ENCODE results near the gene MGAM2.

Gene MGAM2

GRCh38 chr7:142158736-142159496, 47.4 kb downstream of the MGAM2 start:
- H3K4me3 ChIP-seq (ENCODE audit: low read length), result no peak overlapping the region
- H3K36me3 ChIP-seq (ENCODE audit: control insufficient read depth, insufficient read depth, low read length), result no peaks in the 10 kb centered on the region
- no peak overlapping the region for H3K9ac ChIP-seq (ENCODE audit: low read length)
- H3K27me3 ChIP-seq (ENCODE audit: control insufficient read depth, insufficient read depth, low read length), result no peaks in the 10 kb centered on the region
- H3K27ac ChIP-seq (ENCODE audit: low read depth, low read length), result no peak overlapping the region
- H3K4me1 ChIP-seq (ENCODE audit: control insufficient read depth, insufficient read depth, low read length), result no peaks in the 10 kb centered on the region

GRCh38 chr7:142161921-142162320, 50.4 kb downstream of the MGAM2 start:
- Histone ChIP-seq H3K4me1 (ENCODE audit: control insufficient read depth, insufficient read depth, low read length) (no peaks in the 10 kb centered on the region), H3K9ac (ENCODE audit: low read length) (no peak overlapping the region), H3K4me3 (ENCODE audit: low read length) (no peak overlapping the region), H3K27me3 (ENCODE audit: control insufficient read depth, insufficient read depth, low read length) (no peaks in the 10 kb centered on the region), H3K27ac (ENCODE audit: low read depth, low read length) (no peak overlapping the region), H3K36me3 (ENCODE audit: control insufficient read depth, insufficient read depth, low read length) (no peaks in the 10 kb centered on the region)

GRCh38 chr7:142168746-142169145, 57.2 kb downstream of the MGAM2 start:
- Histone ChIP-seq H3K27ac (ENCODE audit: low read depth, low read length) (no peak overlapping the region), H3K4me3 (ENCODE audit: low read length) (no peak overlapping the region), H3K9ac (ENCODE audit: low read length) (no peak overlapping the region), H3K27me3 (ENCODE audit: control insufficient read depth, insufficient read depth, low read length) (no peaks in the 10 kb centered on the region), H3K4me1 (ENCODE audit: control insufficient read depth, insufficient read depth, low read length) (no peaks in the 10 kb centered on the region), H3K36me3 (ENCODE audit: control insufficient read depth, insufficient read depth, low read length) (no peaks in the 10 kb centered on the region)

- Histone ChIP-seq H3K4me3 (ENCODE audit: low read length) (no peak overlapping the region), H3K27me3 (ENCODE audit: control insufficient read depth, insufficient read depth, low read length) (no peaks in the 10 kb centered on the region), H3K4me1 (ENCODE audit: control insufficient read depth, insufficient read depth, low read length) (no peaks in the 10 kb centered on the region), H3K27ac (ENCODE audit: low read depth, low read length) (no peak overlapping the region), H3K36me3 (ENCODE audit: control insufficient read depth, insufficient read depth, low read length) (no peaks in the 10 kb centered on the region), H3K9ac (ENCODE audit: low read length) (no peak overlapping the region)
These were observed 61.4 kb downstream of the MGAM2 start for GRCh38 chr7:142172932-142173331.

- Histone ChIP-seq H3K36me3 (ENCODE audit: control insufficient read depth, insufficient read depth, low read length) (no peaks in the 10 kb centered on the region), H3K4me1 (ENCODE audit: control insufficient read depth, insufficient read depth, low read length) (no peaks in the 10 kb centered on the region), H3K27ac (ENCODE audit: low read depth, low read length) (no peak overlapping the region), H3K27me3 (ENCODE audit: control insufficient read depth, insufficient read depth, low read length) (no peaks in the 10 kb centered on the region), H3K9ac (ENCODE audit: low read length) (no peak overlapping the region), H3K4me3 (ENCODE audit: low read length) (no peak overlapping the region)
These were observed 62.9 kb downstream of the MGAM2 start for GRCh38 chr7:142174441-142174840.

- no peak overlapping the region for H3K9ac ChIP-seq (ENCODE audit: low read length)
- H3K27ac ChIP-seq (ENCODE audit: low read depth, low read length), result no peak overlapping the region
- no peaks in the 10 kb centered on the region for H3K4me1 ChIP-seq (ENCODE audit: control insufficient read depth, insufficient read depth, low read length)
- H3K4me3 ChIP-seq (ENCODE audit: low read length), result no peak overlapping the region
- no peaks in the 10 kb centered on the region for H3K27me3 ChIP-seq (ENCODE audit: control insufficient read depth, insufficient read depth, low read length)
- H3K36me3 ChIP-seq (ENCODE audit: control insufficient read depth, insufficient read depth, low read length), result no peaks in the 10 kb centered on the region
These were observed 64.1 kb downstream of the MGAM2 start for GRCh38 chr7:142175594-142175993.

- no peaks in the 10 kb centered on the region for H3K36me3 ChIP-seq (ENCODE audit: control insufficient read depth, insufficient read depth, low read length)
These were observed 65.4 kb downstream of the MGAM2 start for GRCh38 chr7:142176901-142177300.

GRCh38 chr7:142177869-142178268, 66.4 kb downstream of the MGAM2 start:
- H3K4me1 ChIP-seq (ENCODE audit: control insufficient read depth, insufficient read depth, low read length), result no peaks in the 10 kb centered on the region
- H3K9ac ChIP-seq (ENCODE audit: low read length), result no peak overlapping the region
- no peaks in the 10 kb centered on the region for H3K36me3 ChIP-seq (ENCODE audit: control insufficient read depth, insufficient read depth, low read length)
- no peaks in the 10 kb centered on the region for H3K27me3 ChIP-seq (ENCODE audit: control insufficient read depth, insufficient read depth, low read length)
- H3K4me3 ChIP-seq (ENCODE audit: low read length), result no peak overlapping the region
- H3K27ac ChIP-seq (ENCODE audit: low read depth, low read length), result no peak overlapping the region

More at GRCh38 chr7:142176901-142177300, 65.4 kb downstream of the MGAM2 start:
- Histone ChIP-seq H3K9ac (ENCODE audit: low read length) (no peak overlapping the region), H3K27ac (ENCODE audit: low read depth, low read length) (no peak overlapping the region), H3K4me1 (ENCODE audit: control insufficient read depth, insufficient read depth, low read length) (no peaks in the 10 kb centered on the region), H3K27me3 (ENCODE audit: control insufficient read depth, insufficient read depth, low read length) (no peaks in the 10 kb centered on the region), H3K4me3 (ENCODE audit: low read length) (no peak overlapping the region)

GRCh38 chr7:142180426-142180825, 68.9 kb downstream of the MGAM2 start:
- Histone ChIP-seq H3K4me3 (ENCODE audit: low read length) (no peak overlapping the region), H3K27ac (ENCODE audit: low read depth, low read length) (no peak overlapping the region), H3K27me3 (ENCODE audit: control insufficient read depth, insufficient read depth, low read length) (no peaks in the 10 kb centered on the region), H3K4me1 (ENCODE audit: control insufficient read depth, insufficient read depth, low read length) (no peaks in the 10 kb centered on the region), H3K9ac (ENCODE audit: low read length) (no peak overlapping the region), H3K36me3 (ENCODE audit: control insufficient read depth, insufficient read depth, low read length) (no peaks in the 10 kb centered on the region)

- no peak overlapping the region for H3K4me3 ChIP-seq (ENCODE audit: low read length)
- H3K4me1 ChIP-seq (ENCODE audit: control insufficient read depth, insufficient read depth, low read length), result no peaks in the 10 kb centered on the region
- no peak overlapping the region for H3K9ac ChIP-seq (ENCODE audit: low read length)
- no peaks in the 10 kb centered on the region for H3K27me3 ChIP-seq (ENCODE audit: control insufficient read depth, insufficient read depth, low read length)
- H3K27ac ChIP-seq (ENCODE audit: low read depth, low read length), result no peak overlapping the region
- no peaks in the 10 kb centered on the region for H3K36me3 ChIP-seq (ENCODE audit: control insufficient read depth, insufficient read depth, low read length)
These were observed 69.7 kb downstream of the MGAM2 start for GRCh38 chr7:142181211-142181610.

GRCh38 chr7:142181966-142182365, 70.4 kb downstream of the MGAM2 start:
- Histone ChIP-seq H3K4me1 (ENCODE audit: control insufficient read depth, insufficient read depth, low read length) (no peaks in the 10 kb centered on the region), H3K9ac (ENCODE audit: low read length) (no peak overlapping the region), H3K27ac (ENCODE audit: low read depth, low read length) (no peak overlapping the region), H3K36me3 (ENCODE audit: control insufficient read depth, insufficient read depth, low read length) (no peaks in the 10 kb centered on the region), H3K4me3 (ENCODE audit: low read length) (no peak overlapping the region), H3K27me3 (ENCODE audit: control insufficient read depth, insufficient read depth, low read length) (no peaks in the 10 kb centered on the region)

- Histone ChIP-seq H3K9ac (ENCODE audit: low read length) (no peak overlapping the region), H3K4me3 (ENCODE audit: low read length) (no peak overlapping the region), H3K4me1 (ENCODE audit: control insufficient read depth, insufficient read depth, low read length) (no peaks in the 10 kb centered on the region), H3K27ac (ENCODE audit: low read depth, low read length) (no peak overlapping the region), H3K36me3 (ENCODE audit: control insufficient read depth, insufficient read depth, low read length) (no peaks in the 10 kb centered on the region), H3K27me3 (ENCODE audit: control insufficient read depth, insufficient read depth, low read length) (no peaks in the 10 kb centered on the region)
These were observed 73.6 kb downstream of the MGAM2 start for GRCh38 chr7:142185069-142185468.

- Histone ChIP-seq H3K27me3 (ENCODE audit: control insufficient read depth, insufficient read depth, low read length) (no peaks in the 10 kb centered on the region), H3K4me3 (ENCODE audit: low read length) (no peak overlapping the region), H3K4me1 (ENCODE audit: control insufficient read depth, insufficient read depth, low read length) (no peaks in the 10 kb centered on the region), H3K36me3 (ENCODE audit: control insufficient read depth, insufficient read depth, low read length) (no peaks in the 10 kb centered on the region), H3K9ac (ENCODE audit: low read length) (no peak overlapping the region), H3K27ac (ENCODE audit: low read depth, low read length) (no peak overlapping the region)
These were observed 74.3 kb downstream of the MGAM2 start for GRCh38 chr7:142185801-142186200.
